ENCODE measurements around the gene EEF1AKMT4.

- TF ChIP-seq, protein P1, sequence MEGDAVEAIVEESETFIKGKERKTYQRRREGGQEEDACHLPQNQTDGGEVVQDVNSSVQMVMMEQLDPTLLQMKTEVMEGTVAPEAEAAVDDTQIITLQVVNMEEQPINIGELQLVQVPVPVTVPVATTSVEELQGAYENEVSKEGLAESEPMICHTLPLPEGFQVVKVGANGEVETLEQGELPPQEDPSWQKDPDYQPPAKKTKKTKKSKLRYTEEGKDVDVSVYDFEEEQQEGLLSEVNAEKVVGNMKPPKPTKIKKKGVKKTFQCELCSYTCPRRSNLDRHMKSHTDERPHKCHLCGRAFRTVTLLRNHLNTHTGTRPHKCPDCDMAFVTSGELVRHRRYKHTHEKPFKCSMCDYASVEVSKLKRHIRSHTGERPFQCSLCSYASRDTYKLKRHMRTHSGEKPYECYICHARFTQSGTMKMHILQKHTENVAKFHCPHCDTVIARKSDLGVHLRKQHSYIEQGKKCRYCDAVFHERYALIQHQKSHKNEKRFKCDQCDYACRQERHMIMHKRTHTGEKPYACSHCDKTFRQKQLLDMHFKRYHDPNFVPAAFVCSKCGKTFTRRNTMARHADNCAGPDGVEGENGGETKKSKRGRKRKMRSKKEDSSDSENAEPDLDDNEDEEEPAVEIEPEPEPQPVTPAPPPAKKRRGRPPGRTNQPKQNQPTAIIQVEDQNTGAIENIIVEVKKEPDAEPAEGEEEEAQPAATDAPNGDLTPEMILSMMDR (conservative IDR thresholded peaks at IDR 0.05; ENCODE audit: low read depth, low read length): no peak
- TF ChIP-seq EZH2 (IDR thresholded peaks at IDR 0.05; ENCODE audit: borderline replicate concordance, low read depth, low read length, poor library complexity, severe bottlenecking): no peak
Observed at GRCh38 chr3:184242297-184242685, 7.2 kb upstream of the EEF1AKMT4 start.
